HG03108 (cell line): Measurements from ENCODE around the gene IL23A.
"Not testable (repeated sequence)": the region's sequence is repeated elsewhere in the genome, so short reads cannot be mapped to it uniquely, and the experiment has no call there.

Experiments used
- ATAC-seq: cut with Tn5 transposase; IDR thresholded peaks from one replicate; pipeline ENCODE4 v1.9.1; 2021; ENCODE audit warnings: moderate library complexity; ENCODE audit not compliant: unreplicated experiment

IL23A gene

GRCh38 chr12:56324206-56324605 is 14.5 kb upstream of the IL23A start:
- ATAC-seq: no peak

- no peak for ATAC-seq
Measured at GRCh38 chr12:56326126-56326525, 12.6 kb upstream of the IL23A start.

GRCh38 chr12:56326533-56326932 is 12.2 kb upstream of the IL23A start:
- no peak for ATAC-seq

GRCh38 chr12:56330936-56331490 is 7.7 kb upstream of the IL23A start:
- ATAC-seq: no peak

- ATAC-seq: no peak
Measured at GRCh38 chr12:56332512-56333196, 6.0 kb upstream of the IL23A start.

- no peak for ATAC-seq
Measured at GRCh38 chr12:56333197-56333678, 5.4 kb upstream of the IL23A start.

GRCh38 chr12:56333679-56334489 is 4.8 kb upstream of the IL23A start, which contains the start of gene PAN2:
Gene PAN2 (minus strand): TSS chr12:56334000. CDS start chr12:56333094, 906 bp downstream.
- peak; percentile 94 for ATAC-seq

GRCh38 chr12:56334490-56334793 is 4.2 kb upstream of the IL23A start:
- no peak for ATAC-seq

- ATAC-seq: not testable (repeated sequence)
Measured at GRCh38 chr12:56335527-56335926, 3.2 kb upstream of the IL23A start.

- ATAC-seq: no peak
Measured at GRCh38 chr12:56336361-56337167, 2.1 kb upstream of the IL23A start.

- no peak for ATAC-seq
Measured at GRCh38 chr12:56337753-56338251, 882 bp upstream of the IL23A start.

- ATAC-seq: peak; percentile 2
Measured at GRCh38 chr12:56339158-56339422, 406 bp downstream of the IL23A start.

- no peak for ATAC-seq
Measured at GRCh38 chr12:56341616-56342015, 2.9 kb downstream of the IL23A start.

- not testable (repeated sequence) for ATAC-seq
Measured at GRCh38 chr12:56342290-56342689, 3.6 kb downstream of the IL23A start.

- ATAC-seq: no peak
Measured at GRCh38 chr12:56346675-56347074, 8.0 kb downstream of the IL23A start.

- ATAC-seq: not testable (repeated sequence)
Measured at GRCh38 chr12:56347255-56347654, 8.6 kb downstream of the IL23A start.

- ATAC-seq: no peak
Measured at GRCh38 chr12:56348776-56349175, 10.1 kb downstream of the IL23A start.

- ATAC-seq: no peak
Measured at GRCh38 chr12:56350662-56351061, 12.0 kb downstream of the IL23A start.

- no peak for ATAC-seq
Measured at GRCh38 chr12:56351325-56351724, 12.6 kb downstream of the IL23A start.

GRCh38 chr12:56358836-56359532 is 20.3 kb downstream of the IL23A start:
- ATAC-seq: no peak
